Measurements from ENCODE around the gene KREMEN1.

The KREMEN1 gene

DNA sequence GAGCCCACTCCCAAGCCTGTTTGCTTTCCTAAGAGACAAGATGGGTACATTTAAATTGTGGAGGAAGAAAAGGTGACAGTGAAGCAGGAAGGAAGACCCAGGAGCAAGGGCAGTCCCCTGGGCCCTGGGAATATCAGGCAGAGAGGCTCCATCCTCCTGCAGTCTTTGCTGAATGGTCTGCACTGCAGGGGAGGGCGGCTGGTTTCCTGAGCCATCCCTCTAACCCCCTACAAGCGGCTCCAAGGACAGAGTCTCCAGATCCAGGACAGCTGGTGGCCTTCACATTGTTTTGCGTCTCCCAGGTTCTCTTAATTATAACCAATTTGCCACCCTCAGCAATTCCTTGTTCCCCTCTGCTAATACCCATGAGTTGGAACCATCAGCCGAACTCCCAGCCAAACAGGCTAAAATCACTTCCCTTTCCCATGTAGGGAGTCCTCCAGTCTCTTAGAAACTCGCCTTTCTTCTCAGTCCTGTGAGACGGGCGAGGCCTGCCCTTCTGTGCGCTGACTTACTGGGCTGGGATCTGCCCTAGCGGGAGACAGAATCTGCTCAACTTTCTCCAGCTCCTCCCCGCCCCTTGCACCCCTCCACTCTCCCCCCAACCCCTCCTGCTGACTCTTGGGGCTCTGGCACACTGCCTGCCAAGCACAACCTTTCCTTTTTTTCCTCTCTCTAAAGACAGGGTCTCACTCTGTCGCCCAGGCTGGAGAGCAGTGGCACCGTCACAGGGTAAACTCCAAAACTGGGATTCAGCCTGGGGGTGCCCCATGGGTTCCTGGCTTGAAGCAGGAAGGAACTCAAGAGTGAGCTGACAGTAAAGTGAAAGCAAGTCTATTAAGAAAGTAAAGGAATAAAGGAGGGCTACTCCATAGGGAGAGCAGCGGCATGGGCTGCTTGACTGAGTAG lies 79.5 kb downstream of the KREMEN1 start:
- DNase-seq (ENCODE audit: low read depth) = no peak

DNA sequence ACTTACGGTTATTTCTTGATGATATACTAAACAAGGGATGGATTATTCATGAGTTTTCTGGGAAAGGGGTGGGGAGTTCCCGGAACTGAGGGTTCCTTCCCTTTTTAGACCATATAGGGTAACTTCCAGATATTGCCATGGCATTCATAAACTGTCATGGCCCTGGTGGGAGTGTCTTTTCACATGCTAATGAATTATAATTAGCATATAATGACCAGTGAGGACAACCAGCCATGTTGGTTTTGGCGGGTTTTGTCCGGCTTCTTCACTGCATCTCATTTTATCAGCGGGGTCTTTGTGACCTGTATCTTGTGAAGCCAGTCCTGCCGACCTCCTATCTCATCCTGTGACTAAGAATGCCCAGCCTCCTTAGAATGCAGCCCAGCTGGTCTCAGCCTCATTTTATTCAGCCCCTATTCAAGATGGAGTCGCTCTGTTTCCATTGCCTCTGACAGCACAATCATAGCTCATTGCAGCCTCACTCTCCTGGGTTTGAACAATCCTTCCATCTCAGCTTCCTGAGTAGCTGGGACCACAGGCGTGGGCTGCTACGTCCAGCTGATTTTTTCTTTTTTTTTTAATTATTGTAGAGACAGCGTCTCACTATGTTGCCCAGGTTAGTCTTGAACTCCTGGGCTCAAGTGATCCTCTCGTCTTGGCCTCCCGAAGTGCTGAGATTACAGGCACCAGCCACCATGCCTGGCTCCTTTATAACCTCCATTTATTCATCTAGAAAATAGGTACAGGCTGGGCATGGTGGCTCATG lies 80.3 kb downstream of the KREMEN1 start:
- DNase-seq (ENCODE audit: low read depth) = no peak

- DNase-seq (ENCODE audit: low read depth) = peak; percentile 68
Measured at GRCh38 chr22:29154364-29155048, 81.7 kb downstream of the KREMEN1 start.

- no peak for DNase-seq (ENCODE audit: low read depth)
Measured at GRCh38 chr22:29155966-29156365, 83.1 kb downstream of the KREMEN1 start.

DNA sequence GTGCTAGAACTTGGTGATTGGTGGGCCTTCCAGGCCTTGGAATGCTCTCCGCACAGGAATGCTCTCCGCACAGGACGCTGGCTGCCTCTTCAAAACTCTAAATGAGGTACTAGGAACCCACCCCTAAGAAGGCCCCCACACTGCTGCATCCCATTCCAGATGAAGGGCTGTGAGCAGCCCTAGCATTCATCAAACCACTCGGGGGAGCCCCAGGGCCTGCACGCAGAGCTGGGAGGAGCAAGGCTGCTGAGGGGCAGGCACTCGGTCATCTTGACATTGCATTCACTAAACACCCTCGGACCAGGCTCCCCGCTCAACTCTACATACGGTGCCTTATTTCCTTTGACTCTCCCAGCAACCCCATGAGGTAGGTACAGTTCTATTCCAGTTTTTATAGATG lies 83.7 kb downstream of the KREMEN1 start:
- DNase-seq (ENCODE audit: low read depth) = peak; percentile 24

DNA sequence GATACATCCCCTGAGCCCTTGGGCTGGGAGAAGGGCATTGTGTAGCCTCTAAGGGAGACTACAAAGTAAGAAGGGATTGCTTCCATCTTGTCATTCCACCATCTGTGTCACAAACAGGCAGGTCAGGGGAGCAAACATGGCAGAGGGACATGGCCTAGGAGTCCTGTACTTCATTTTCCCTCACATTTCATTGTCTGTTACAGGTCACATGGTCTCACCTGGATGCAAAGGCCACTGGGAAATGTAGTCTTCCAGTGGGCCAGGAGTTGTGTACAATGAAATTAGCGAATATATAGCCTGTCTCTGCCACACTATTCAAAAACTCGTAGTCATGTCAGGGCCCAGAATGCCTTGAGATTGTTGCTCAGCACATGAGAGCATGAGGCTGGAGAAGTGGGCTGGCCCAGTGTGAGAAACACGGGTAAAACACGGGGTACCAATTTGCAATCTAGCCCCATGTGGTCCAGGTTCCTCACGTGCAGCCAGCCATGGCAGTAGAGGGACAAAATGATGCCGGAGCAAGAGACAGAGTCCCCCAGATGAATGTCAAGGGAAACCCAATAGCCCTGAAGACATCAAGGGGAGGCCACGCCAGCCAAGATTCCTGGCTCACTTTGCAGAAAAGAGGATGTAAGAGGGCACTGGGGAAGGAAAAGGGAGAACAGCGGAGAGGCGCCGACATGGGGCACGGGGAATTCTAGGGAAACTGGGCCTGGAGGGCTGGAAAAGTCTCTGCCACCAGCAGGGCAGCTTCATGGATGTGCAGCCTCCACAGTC lies 85.1 kb downstream of the KREMEN1 start:
- DNase-seq (ENCODE audit: low read depth) = no peak

- DNase-seq (ENCODE audit: low read depth) = peak; percentile 10
Measured at GRCh38 chr22:29158546-29158945, 85.7 kb downstream of the KREMEN1 start.

DNA sequence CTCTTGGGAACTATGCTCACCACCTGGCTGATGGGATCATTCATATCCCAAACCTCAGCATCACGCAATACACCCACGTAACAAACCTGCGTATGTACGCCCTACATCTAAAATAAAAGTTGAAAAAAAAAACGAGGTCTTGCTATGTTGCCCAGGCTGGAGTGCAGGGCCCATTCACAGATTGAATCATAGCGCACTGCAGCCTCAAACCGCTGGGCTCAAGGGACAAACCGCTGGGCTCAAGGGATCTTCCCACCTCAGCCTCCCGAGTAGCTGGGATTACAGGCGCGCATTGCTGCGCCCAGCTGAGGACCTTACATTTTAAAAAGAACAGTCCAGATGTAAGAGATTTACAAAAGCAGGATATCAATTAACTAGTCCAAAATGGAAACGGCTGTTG lies 91.0 kb downstream of the KREMEN1 start:
- DNase-seq (ENCODE audit: low read depth) = no peak

DNA sequence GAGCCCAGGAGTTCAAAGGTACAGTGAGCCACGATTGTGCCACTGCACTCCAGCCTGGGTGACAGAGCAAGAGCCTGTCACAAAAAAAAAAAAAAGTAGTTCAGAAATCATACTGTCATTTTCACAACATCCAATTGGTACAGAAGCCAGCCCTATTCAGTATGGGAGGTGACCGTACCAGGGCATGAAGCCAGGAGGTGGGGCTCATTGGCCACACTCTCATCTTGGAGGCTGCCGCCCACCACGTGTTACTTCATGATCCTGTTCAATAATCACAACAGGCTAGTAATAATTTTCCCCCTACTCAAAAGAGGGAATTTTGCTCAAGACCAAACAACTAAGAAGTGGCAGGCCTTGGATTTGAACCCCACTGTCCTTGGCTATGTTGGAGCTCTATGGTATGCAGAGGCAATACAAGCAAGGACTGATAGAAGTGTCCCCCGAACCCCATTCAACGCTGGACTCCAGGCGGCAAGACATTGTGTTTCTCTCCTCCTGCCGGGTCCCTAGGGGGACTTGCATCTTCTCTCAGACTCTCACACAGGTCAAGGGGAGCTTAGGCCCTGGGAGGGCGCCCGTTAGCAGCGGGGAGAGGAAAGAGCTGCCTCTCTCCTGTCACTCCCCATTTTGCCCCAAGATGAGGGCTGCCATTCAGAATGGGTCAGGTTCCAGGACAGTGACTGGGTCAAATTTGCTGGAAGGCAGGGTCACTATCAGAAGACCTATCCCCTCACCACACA lies 92.7 kb downstream of the KREMEN1 start:
- no peak for DNase-seq (ENCODE audit: low read depth)

GRCh38 chr22:29166180-29166579 lies 93.3 kb downstream of the KREMEN1 start:
- DNase-seq (ENCODE audit: low read depth) = no peak

GRCh38 chr22:29167032-29167911 lies 94.4 kb downstream of the KREMEN1 start:
- DNase-seq (ENCODE audit: low read depth) = no peak

GRCh38 chr22:29171721-29172120 lies 98.9 kb downstream of the KREMEN1 start:
- no peak for DNase-seq (ENCODE audit: low read depth)

DNA sequence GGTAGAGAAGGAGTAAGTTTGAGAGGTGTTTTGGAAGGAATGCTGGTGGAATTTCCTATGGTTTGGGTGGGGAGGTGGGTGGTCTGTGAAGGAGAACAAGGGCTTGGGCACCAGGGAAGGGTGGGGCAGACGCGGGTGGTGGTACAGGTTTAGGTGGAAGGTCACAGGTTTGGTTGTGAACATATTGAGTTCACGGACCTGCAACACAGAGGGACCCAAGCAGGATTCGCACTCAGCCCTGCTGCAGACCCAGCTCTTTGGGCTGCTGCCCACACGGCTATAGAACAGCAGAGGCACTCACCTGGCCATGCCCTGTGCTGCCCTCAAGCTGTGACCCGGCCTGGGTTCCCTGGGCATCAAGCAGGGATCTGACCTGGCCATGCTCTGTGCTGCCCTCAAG lies 99.4 kb downstream of the KREMEN1 start:
- DNase-seq (ENCODE audit: low read depth) = no peak

DNA sequence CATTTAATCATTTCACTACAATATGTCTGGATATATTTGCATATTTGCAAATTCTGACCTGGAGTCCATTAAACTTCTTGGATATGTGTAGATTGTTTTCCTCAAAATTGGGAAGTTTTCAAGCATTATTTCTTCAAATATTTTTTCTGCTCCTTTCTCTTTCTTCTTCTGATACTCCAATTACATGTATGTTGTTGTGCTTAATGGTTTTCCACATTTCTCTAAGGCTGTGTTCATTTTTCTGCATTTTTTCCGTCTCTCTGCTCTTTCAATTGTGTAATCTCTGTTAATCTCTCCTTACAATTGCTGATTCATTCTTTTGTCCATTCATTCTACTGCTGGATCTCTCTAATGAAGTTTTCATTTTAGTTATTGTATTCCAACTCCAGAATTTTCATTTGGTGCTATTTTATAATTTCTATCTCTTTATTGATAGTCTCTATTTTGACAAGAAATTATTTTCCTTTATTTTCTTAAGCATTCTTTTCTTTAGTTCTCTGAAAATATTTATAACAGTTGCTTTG lies 102.5 kb downstream of the KREMEN1 start:
- no peak for DNase-seq (ENCODE audit: low read depth)

- no peak for DNase-seq (ENCODE audit: low read depth)
Measured at GRCh38 chr22:29183971-29184848, 111.4 kb downstream of the KREMEN1 start.

DNA sequence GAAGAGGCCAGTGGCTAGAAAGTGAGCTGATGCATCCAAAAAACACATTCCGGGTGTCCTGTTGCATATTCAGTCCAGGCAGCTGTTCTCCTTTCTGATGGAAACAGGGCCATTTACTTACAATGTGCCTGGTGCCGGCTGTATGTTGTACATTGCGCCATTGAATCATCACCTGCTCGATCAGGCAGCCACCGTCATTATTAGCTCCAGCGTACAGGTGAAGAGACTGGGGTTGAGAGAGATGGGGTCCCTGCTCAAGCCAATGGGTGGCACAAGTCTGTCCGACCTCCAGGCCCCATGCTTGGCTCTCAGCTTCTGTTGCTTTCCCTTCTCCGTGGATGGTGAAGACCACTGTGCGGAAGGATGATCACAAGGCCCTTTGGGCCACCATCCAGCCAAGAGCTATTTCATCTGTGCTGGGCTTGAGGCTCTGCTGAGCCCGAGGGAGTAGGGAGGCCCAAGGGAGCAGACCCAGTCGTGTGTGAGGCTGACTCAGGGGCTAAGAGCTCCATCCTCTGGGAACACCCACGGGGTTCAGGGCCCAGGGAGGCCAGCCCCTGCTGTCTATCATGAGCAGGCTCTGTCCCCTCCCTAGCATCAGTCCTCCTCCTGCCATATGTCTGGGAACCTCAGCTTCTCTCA lies 112.1 kb downstream of the KREMEN1 start:
- no peak for DNase-seq (ENCODE audit: low read depth)

DNA sequence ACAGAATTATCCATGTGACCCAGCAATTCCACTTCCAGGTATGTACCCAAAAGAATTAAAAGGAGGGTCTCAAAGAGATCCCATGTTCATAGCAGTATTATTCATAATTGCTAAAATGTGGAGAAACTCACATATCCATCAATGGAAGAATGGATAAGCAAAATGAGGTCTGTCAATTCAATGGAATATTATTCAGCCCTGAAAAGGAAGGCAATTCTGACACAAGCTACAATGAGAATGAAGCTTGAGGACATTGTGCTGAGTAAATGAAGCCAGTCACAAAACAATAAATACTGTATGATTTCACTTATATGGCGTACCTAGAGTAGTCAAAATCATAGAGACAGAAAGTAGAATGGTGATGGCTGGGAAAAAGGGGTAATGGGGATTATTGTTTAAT lies 113.5 kb downstream of the KREMEN1 start:
- no peak for DNase-seq (ENCODE audit: low read depth)

DNA sequence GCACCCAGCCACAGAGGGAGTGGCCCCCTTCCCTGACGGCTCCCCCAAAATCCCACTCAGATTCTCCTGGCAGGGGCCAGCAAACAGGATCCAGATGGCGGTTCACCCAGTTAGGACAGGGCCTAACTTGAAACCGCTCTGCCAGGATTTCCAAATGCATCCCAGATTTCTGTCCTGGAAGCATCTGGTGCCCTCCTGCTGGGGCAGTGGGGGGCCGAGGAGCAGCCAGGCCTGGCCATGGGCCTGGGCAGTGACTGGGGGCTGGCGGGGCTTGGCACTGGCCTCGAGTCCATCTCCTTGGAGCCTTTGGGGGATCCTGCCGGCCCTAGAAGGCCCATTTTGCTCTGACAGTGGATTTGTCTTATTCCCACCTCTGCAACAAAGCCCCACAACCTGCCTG lies 115.0 kb downstream of the KREMEN1 start:
- no peak for DNase-seq (ENCODE audit: low read depth)
